SKM-1 treated with dmso at 0.1 percent for 144 hours (cell line): ENCODE data around the gene SNX1.

Experiments
- DNase-seq: peaks from one replicate; lab custom pipeline; 2025; ENCODE audit not compliant: unreplicated experiment; lab: John Stamatoyannopoulos, UW

SNX1 gene

GRCh38 chr15:64144565-64145281, 48.9 kb downstream of the SNX1 start:
- no peak for DNase-seq

- DNase-seq, result no peak
These were observed 50.3 kb downstream of the SNX1 start for GRCh38 chr15:64146041-64146440.

GRCh38 chr15:64146520-64146884, 50.7 kb downstream of the SNX1 start:
- DNase-seq, result no peak

- no peak for DNase-seq
These were observed 51.3 kb downstream of the SNX1 start for GRCh38 chr15:64146885-64147681.

GRCh38 chr15:64148168-64148567, 52.4 kb downstream of the SNX1 start:
- DNase-seq, result no peak

- DNase-seq, result no peak
These were observed 52.8 kb downstream of the SNX1 start for GRCh38 chr15:64148581-64148980.

- DNase-seq, result peak; percentile 14
These were observed 53.6 kb downstream of the SNX1 start for GRCh38 chr15:64149424-64149823.

- no peak for DNase-seq
These were observed 54.3 kb downstream of the SNX1 start for GRCh38 chr15:64149893-64150578.

GRCh38 chr15:64151727-64152506, 56.1 kb downstream of the SNX1 start, which contains the start of gene SNX22:
Gene SNX22 (plus strand): TSS chr15:64151731. CDS start chr15:64151776, 45 bp downstream.
- no peak for DNase-seq

GRCh38 chr15:64152507-64153387, 57.0 kb downstream of the SNX1 start:
- DNase-seq, result no peak

GRCh38 chr15:64153480-64154367, 57.9 kb downstream of the SNX1 start:
- peak; percentile 76 for DNase-seq

GRCh38 chr15:64155802-64156651, 60.2 kb downstream of the SNX1 start:
- DNase-seq, result no peak

- no peak for DNase-seq
These were observed 61.0 kb downstream of the SNX1 start for GRCh38 chr15:64156652-64157331.

GRCh38 chr15:64157599-64158125, 61.9 kb downstream of the SNX1 start:
- no peak for DNase-seq

GRCh38 chr15:64158363-64159134, 62.8 kb downstream of the SNX1 start:
- no peak for DNase-seq

- DNase-seq, result no peak
These were observed 66.1 kb downstream of the SNX1 start for GRCh38 chr15:64161688-64162477.
